Measurements from ENCODE around the gene URB2.

- TF ChIP-seq ZFX (IDR thresholded peaks at IDR 0.05) (no peak), POLR2A (IDR thresholded peaks at IDR 0.05; ENCODE audit: borderline replicate concordance, extremely low read depth, insufficient read depth, insufficient read length) (no peak), FOSL1 (IDR thresholded peaks at IDR 0.05; ENCODE audit: low read depth) (no peak), ZNF274 (IDR thresholded peaks at IDR 0.05; ENCODE audit: low read depth, low read length) (no peak)
Observed at GRCh38 chr1:229625071-229625914, 754 bp upstream of the URB2 start.
